ENCODE results near the gene C13orf46.

C13orf46 gene

GRCh38 chr13:114009590-114010400, 35.9 kb upstream of the C13orf46 start:
- DNase-seq, result no peak

- no peak for DNase-seq
Observed at GRCh38 chr13:114008964-114009589, 35.2 kb upstream of the C13orf46 start.

GRCh38 chr13:114007566-114007965, 33.7 kb upstream of the C13orf46 start:
- no peak for DNase-seq

- DNase-seq, result no peak
Observed at GRCh38 chr13:114005206-114005724, 31.4 kb upstream of the C13orf46 start.

GRCh38 chr13:114004420-114005205, 30.7 kb upstream of the C13orf46 start:
- DNase-seq, result no peak

GRCh38 chr13:114002771-114003321, 29.0 kb upstream of the C13orf46 start:
- no peak for DNase-seq

- no peak for DNase-seq
Observed at GRCh38 chr13:114002009-114002544, 28.2 kb upstream of the C13orf46 start.

GRCh38 chr13:114001331-114002008, 27.6 kb upstream of the C13orf46 start:
- no peak for DNase-seq

- DNase-seq, result no peak
Observed at GRCh38 chr13:114000151-114001040, 26.5 kb upstream of the C13orf46 start.

- DNase-seq, result no peak
Observed at GRCh38 chr13:113999618-113999910, 25.7 kb upstream of the C13orf46 start.

- no peak for DNase-seq
Observed at GRCh38 chr13:113998781-113999617, 25.1 kb upstream of the C13orf46 start.

- DNase-seq, result no peak
Observed at GRCh38 chr13:113997845-113998751, 24.2 kb upstream of the C13orf46 start.

- DNase-seq, result no peak
Observed at GRCh38 chr13:113996912-113997745, 23.3 kb upstream of the C13orf46 start.

GRCh38 chr13:113996081-113996911, 22.4 kb upstream of the C13orf46 start:
- no peak for DNase-seq

GRCh38 chr13:113995051-113995601, 21.2 kb upstream of the C13orf46 start:
- DNase-seq, result no peak

- no peak for DNase-seq
Observed at GRCh38 chr13:113992276-113993005, 18.6 kb upstream of the C13orf46 start.
